Liver (tissue), 9 donors: ENCODE results near the gene BRAT1. TPM values are rescaled to one million over a fixed set of nuclear protein-coding genes. Genes with fewer than 3 reads are reported as not detected.

ENCODE experiments used
- DNase-seq: peaks from one replicate; pipeline ENCODE4 v3.0.0-alpha.2; 2017; ENCODE audit warnings: low spot score
- H3K27ac ChIP-seq, 2 donors: one replicate each; pipeline ENCODE4 v1.7.0; 2013; ENCODE audit warnings: inconsistent platforms in 2 of 2, low read length in 2 of 2, control low read depth in 1 of 2, low read depth in 1 of 2, mild to moderate bottlenecking in 1 of 2
- H3K27me3 ChIP-seq, 4 donors: one replicate each; pipeline versions ENCODE4 v1.6.1 to v1.7.0; 2013; ENCODE audit warnings: low read length in 3 of 4, inconsistent platforms in 1 of 4, mild to moderate bottlenecking in 1 of 4, moderate library complexity in 1 of 4; ENCODE audit not compliant: control insufficient read depth in 4 of 4, insufficient read depth in 4 of 4
- H3K36me3 ChIP-seq, 4 donors: one replicate each; pipeline versions ENCODE4 v1.6.1 to v1.7.0; 2013; ENCODE audit warnings: low read length in 3 of 4, mild to moderate bottlenecking in 3 of 4, low read depth in 1 of 4, moderate library complexity in 1 of 4; ENCODE audit not compliant: control insufficient read depth in 4 of 4, insufficient read depth in 3 of 4
- H3K4me1 ChIP-seq, 4 donors: one replicate each; pipeline versions ENCODE4 v1.6.1 to v1.7.0; 2013; ENCODE audit warnings: low read length in 3 of 4, mild to moderate bottlenecking in 3 of 4, moderate library complexity in 1 of 4; ENCODE audit not compliant: control insufficient read depth in 4 of 4, insufficient read depth in 4 of 4
- H3K4me3 ChIP-seq, 3 donors: one replicate each; pipeline versions ENCODE4 v1.6.1 to v1.7.0; 2013; ENCODE audit warnings: low read length in 3 of 3, control low read depth in 1 of 3, low read depth in 1 of 3, mild to moderate bottlenecking in 1 of 3
- H3K9ac ChIP-seq, 2 donors: one replicate each; pipeline ENCODE4 v1.7.0; 2013; ENCODE audit warnings: low read length in 2 of 2, mild to moderate bottlenecking in 2 of 2, moderate library complexity in 2 of 2, control low read depth in 1 of 2, low read depth in 1 of 2
- H3K9me3 ChIP-seq, 4 donors: one replicate each; pipeline versions ENCODE4 v1.6.1 to v1.7.0; 2013; ENCODE audit warnings: low read length in 3 of 4; ENCODE audit not compliant: control insufficient read depth in 4 of 4
- FOXA1 ChIP-seq: IDR thresholded peaks from 2 replicates; pipeline ENCODE4 v1.6.1; 2016; ENCODE audit warnings: antibody characterized with exemption
- FOXA2 ChIP-seq: IDR thresholded peaks from 2 replicates; pipeline ENCODE4 v1.6.1; 2016; ENCODE audit warnings: antibody characterized with exemption
- GABPA ChIP-seq, 2 donors: IDR thresholded peaks in 1 of 2; conservative IDR thresholded peaks in 1 of 2; 2 replicates each; pipeline ENCODE4 v1.6.1; 2016; ENCODE audit warnings: antibody characterized with exemption in 2 of 2, mild to moderate bottlenecking in 1 of 2, moderate library complexity in 1 of 2
- HNF4G ChIP-seq: IDR thresholded peaks from 2 replicates; pipeline ENCODE4 v1.6.1; 2016; ENCODE audit warnings: antibody characterized with exemption
- JUND ChIP-seq, 2 donors: IDR thresholded peaks; 2 replicates each; pipeline ENCODE4 v1.6.1; 2016; ENCODE audit warnings: antibody characterized with exemption in 2 of 2
- NR2F2 ChIP-seq: IDR thresholded peaks from 2 replicates; pipeline ENCODE4 v1.6.1; 2016; ENCODE audit warnings: antibody characterized with exemption
- RAD21 ChIP-seq, 2 donors: IDR thresholded peaks; 2 replicates each; pipeline ENCODE4 v1.6.1; 2016; ENCODE audit warnings: antibody characterized with exemption in 2 of 2, mild to moderate bottlenecking in 2 of 2
- RXRA ChIP-seq, 2 donors: IDR thresholded peaks; 2 replicates each; pipeline ENCODE4 v1.6.1; 2017 to 2018; ENCODE audit warnings: antibody characterized with exemption in 2 of 2, mild to moderate bottlenecking in 1 of 2
- SP1 ChIP-seq: IDR thresholded peaks from 2 replicates; pipeline ENCODE4 v1.6.1; 2018; ENCODE audit warnings: antibody characterized with exemption, mild to moderate bottlenecking
- YY1 ChIP-seq: IDR thresholded peaks from 2 replicates; pipeline ENCODE4 v1.6.1; 2016; ENCODE audit warnings: antibody characterized with exemption, mild to moderate bottlenecking
- WGBS: extraction: QIAGEN DNeasy Blood & Tissue Kit; methylation state at CpG from one replicate; pipeline ENCODE4 v1.1.7; 2013; 5-methylcytosine and 5-hydroxymethylcytosine counted together
- polyA plus RNA-seq, 2 donors: library from polyadenylated mRNA; stranded (reverse) in 1 of 2; unstranded in 1 of 2; fragments of 200-250 nt in 1 of 2; fragments of >200 nt in 1 of 2; fragmentation: Nextera tagmentation in 1 of 2; extraction: Ambion mirVana in 1 of 2; gene quantifications; one replicate each; pipeline versions ENCODE4 v1.2.1 to v1.2.3, GENCODE V29; 2013 to 2015
- total RNA-seq, 2 donors: library from RNA; depleted of rRNA; stranded (reverse); fragments of >200 nt; gene quantifications; one replicate each; pipeline ENCODE4 v1.2.3, GENCODE V29; 2014
- TF ChIP-seq, protein P1 (sequence below): IDR thresholded peaks from 2 replicates; pipeline ENCODE4 v1.6.1; 2016; ENCODE audit warnings: antibody characterized with exemption
- TF ChIP-seq, protein P2 (sequence below): IDR thresholded peaks from 2 replicates; pipeline ENCODE4 v1.6.1; 2016; ENCODE audit warnings: antibody characterized with exemption
- TF ChIP-seq, protein P3 (sequence below): fragments of 150-350 bp; IDR thresholded peaks from 2 replicates; pipeline ENCODE4 v1.5.1; 2017; ENCODE audit warnings: improper control_type of control experiment, low read depth, low read length; ENCODE audit not compliant: missing input control
- donor health status: healthy.
- donor health status: healthy.
- donor health status: healthy.
- donor health status: healthy.
- donor health status: healthy.

BRAT1 gene
- total and polyA plus RNA-seq, 4 donors: 10.0 to 20.7 (median 16.7) TPM

- WGBS: 76% methylated on average over 18 of the region's 18 CpGs
- Histone ChIP-seq H3K4me1 (peaks cover 2 to 21% (median 9%) of the 10 kb centered on the region in 4 donors), H3K27me3 (no peaks in the 10 kb centered on the region), H3K4me3 (no peak overlapping the region), H3K27ac (no peak overlapping the region), H3K9ac (no peak overlapping the region), H3K9me3 (no peaks in the 10 kb centered on the region), H3K36me3 (no peaks in the 10 kb centered on the region)
- no peak for TF ChIP-seq FOXA2
- TF ChIP-seq YY1: no peak
- TF ChIP-seq, protein P1, sequence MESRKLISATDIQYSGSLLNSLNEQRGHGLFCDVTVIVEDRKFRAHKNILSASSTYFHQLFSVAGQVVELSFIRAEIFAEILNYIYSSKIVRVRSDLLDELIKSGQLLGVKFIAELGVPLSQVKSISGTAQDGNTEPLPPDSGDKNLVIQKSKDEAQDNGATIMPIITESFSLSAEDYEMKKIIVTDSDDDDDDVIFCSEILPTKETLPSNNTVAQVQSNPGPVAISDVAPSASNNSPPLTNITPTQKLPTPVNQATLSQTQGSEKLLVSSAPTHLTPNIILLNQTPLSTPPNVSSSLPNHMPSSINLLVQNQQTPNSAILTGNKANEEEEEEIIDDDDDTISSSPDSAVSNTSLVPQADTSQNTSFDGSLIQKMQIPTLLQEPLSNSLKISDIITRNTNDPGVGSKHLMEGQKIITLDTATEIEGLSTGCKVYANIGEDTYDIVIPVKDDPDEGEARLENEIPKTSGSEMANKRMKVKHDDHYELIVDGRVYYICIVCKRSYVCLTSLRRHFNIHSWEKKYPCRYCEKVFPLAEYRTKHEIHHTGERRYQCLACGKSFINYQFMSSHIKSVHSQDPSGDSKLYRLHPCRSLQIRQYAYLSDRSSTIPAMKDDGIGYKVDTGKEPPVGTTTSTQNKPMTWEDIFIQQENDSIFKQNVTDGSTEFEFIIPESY: no peak
- no peak for TF ChIP-seq RAD21 (IDR thresholded peaks at IDR 0.05)
- TF ChIP-seq NR2F2: no peak
- no peak for DNase-seq
Observed at GRCh38 chr7:2517678-2518507, 37.4 kb downstream of the BRAT1 start.

DNA sequence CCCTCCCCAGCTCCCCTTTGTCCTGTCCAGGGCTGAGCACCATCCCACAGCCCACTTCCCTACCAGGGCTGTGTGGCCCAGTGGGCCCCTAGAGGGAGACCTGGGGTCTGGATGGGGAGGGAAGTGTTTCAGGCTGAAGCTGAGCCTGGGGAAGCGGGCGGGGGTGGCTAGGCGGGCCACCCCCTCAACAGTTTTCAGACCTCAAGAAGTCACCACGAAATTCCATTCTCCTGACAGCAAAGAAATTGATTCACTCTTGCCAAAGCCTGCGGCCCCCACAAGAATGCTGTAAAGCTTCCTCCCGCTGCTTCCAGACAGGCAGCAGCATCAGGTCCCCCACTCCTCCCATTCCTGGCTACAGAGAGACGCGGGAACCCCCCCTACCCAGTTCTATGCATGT lies 38.3 kb downstream of the BRAT1 start:
- Histone ChIP-seq H3K9ac (no peak overlapping the region), H3K27ac (no peak overlapping the region), H3K9me3 (no peaks in the 10 kb centered on the region), H3K27me3 (no peaks in the 10 kb centered on the region), H3K36me3 (no peaks in the 10 kb centered on the region), H3K4me1 (peaks cover 2 to 18% (median 7%) of the 10 kb centered on the region in 4 donors), H3K4me3 (no peak overlapping the region)
- DNase-seq: no peak
- WGBS: 84% methylated on average over 8 of the region's 8 CpGs
- TF ChIP-seq FOXA1 (no peak), YY1 (no peak), GABPA (IDR thresholded peaks at IDR 0.05 in 1 of 2, conservative IDR thresholded peaks at IDR 0.05 in 1 of 2) (no peak), NR2F2 (no peak), JUND (IDR thresholded peaks at IDR 0.05) (no peak), SP1 (no peak), RAD21 (IDR thresholded peaks at IDR 0.05) (no peak)
- TF ChIP-seq, protein P2, sequence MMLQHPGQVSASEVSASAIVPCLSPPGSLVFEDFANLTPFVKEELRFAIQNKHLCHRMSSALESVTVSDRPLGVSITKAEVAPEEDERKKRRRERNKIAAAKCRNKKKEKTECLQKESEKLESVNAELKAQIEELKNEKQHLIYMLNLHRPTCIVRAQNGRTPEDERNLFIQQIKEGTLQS: no peak

- DNase-seq: no peak
Observed at GRCh38 chr7:2516194-2516555, 39.1 kb downstream of the BRAT1 start.

More at GRCh38 chr7:2516194-2516555, 39.1 kb downstream of the BRAT1 start:
- no peak overlapping the region for H3K9ac ChIP-seq
- WGBS: 79% methylated on average over 8 of the region's 8 CpGs
- no peaks in the 10 kb centered on the region for H3K9me3 ChIP-seq
- H3K36me3 ChIP-seq: no peaks in the 10 kb centered on the region
- H3K27me3 ChIP-seq: no peaks in the 10 kb centered on the region
- peaks cover 2 to 15% (median 7%) of the 10 kb centered on the region in 4 donors for H3K4me1 ChIP-seq
- H3K27ac ChIP-seq: no peak overlapping the region
- no peak overlapping the region for H3K4me3 ChIP-seq
- TF ChIP-seq, protein P3, sequence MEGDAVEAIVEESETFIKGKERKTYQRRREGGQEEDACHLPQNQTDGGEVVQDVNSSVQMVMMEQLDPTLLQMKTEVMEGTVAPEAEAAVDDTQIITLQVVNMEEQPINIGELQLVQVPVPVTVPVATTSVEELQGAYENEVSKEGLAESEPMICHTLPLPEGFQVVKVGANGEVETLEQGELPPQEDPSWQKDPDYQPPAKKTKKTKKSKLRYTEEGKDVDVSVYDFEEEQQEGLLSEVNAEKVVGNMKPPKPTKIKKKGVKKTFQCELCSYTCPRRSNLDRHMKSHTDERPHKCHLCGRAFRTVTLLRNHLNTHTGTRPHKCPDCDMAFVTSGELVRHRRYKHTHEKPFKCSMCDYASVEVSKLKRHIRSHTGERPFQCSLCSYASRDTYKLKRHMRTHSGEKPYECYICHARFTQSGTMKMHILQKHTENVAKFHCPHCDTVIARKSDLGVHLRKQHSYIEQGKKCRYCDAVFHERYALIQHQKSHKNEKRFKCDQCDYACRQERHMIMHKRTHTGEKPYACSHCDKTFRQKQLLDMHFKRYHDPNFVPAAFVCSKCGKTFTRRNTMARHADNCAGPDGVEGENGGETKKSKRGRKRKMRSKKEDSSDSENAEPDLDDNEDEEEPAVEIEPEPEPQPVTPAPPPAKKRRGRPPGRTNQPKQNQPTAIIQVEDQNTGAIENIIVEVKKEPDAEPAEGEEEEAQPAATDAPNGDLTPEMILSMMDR: no peak
- TF ChIP-seq FOXA2 (no peak), FOXA1 (no peak), RAD21 (IDR thresholded peaks at IDR 0.05) (no peak), YY1 (no peak), RXRA (IDR thresholded peaks at IDR 0.05) (no peak), JUND (IDR thresholded peaks at IDR 0.05) (no peak), HNF4G (no peak), SP1 (no peak)
- TF ChIP-seq, protein P2: no peak
